H9 (cell line): ENCODE measurements around the gene NME4. TPM values are rescaled to one million over a fixed set of nuclear protein-coding genes. Genes with fewer than 3 reads are reported as not detected.

Experiments used
- DNase-seq: peaks from one replicate; pipeline ENCODE4 v3.0.0-alpha.2; 2017
- H2AFZ ChIP-seq: one replicate; pipeline ENCODE4 v1.6.1; 2013; ENCODE audit warnings: mild to moderate bottlenecking, low read length, control low read depth, moderate library complexity
- H2AK5ac ChIP-seq: 2 replicates; pipeline ENCODE4 v1.6.1; 2013; ENCODE audit warnings: low read length, control low read depth, mixed read lengths; ENCODE audit not compliant: insufficient read length
- H2BK120ac ChIP-seq: one replicate; pipeline ENCODE4 v1.6.1; 2013; ENCODE audit warnings: low read depth, mild to moderate bottlenecking, low read length, control low read depth, inconsistent platforms; ENCODE audit not compliant: poor library complexity, severe bottlenecking
- H2BK12ac ChIP-seq: 2 replicates; pipeline ENCODE4 v1.6.1; 2013; ENCODE audit warnings: low read length, control low read depth, mixed read lengths, low read depth; ENCODE audit not compliant: insufficient read length
- H2BK15ac ChIP-seq: 2 replicates; pipeline ENCODE4 v1.6.1; 2013; ENCODE audit warnings: low read depth, low read length, control low read depth
- H2BK20ac ChIP-seq: one replicate; pipeline ENCODE4 v1.6.1; 2013; ENCODE audit warnings: low read depth, mild to moderate bottlenecking, low read length, control low read depth, inconsistent platforms; ENCODE audit not compliant: poor library complexity, severe bottlenecking
- H2BK5ac ChIP-seq: 2 replicates; pipeline ENCODE4 v1.6.1; 2013; ENCODE audit warnings: low read length, control low read depth, mixed read lengths; ENCODE audit not compliant: insufficient read length
- H3K14ac ChIP-seq: 2 replicates; pipeline ENCODE4 v1.6.1; 2013; ENCODE audit warnings: low read length, control low read depth; ENCODE audit not compliant: insufficient read depth
- H3K18ac ChIP-seq: 2 replicates; pipeline ENCODE4 v1.6.1; 2013; ENCODE audit warnings: low read depth, mild to moderate bottlenecking, mixed read lengths, low read length, control low read depth; ENCODE audit not compliant: insufficient read length
- H3K23ac ChIP-seq: 2 replicates; pipeline ENCODE4 v1.6.1; 2013; ENCODE audit warnings: low read length, control low read depth, mixed read lengths, low read depth; ENCODE audit not compliant: insufficient read length
- H3K23me2 ChIP-seq: 2 replicates; pipeline ENCODE4 v1.6.1; 2013; ENCODE audit warnings: low read depth, mild to moderate bottlenecking, mixed read lengths, low read length, control low read depth; ENCODE audit not compliant: insufficient read length, poor library complexity, severe bottlenecking
- H3K27ac ChIP-seq: 2 replicates; pipeline ENCODE4 v1.5.1; 2013; ENCODE audit warnings: low read length, control low read depth, mixed read lengths, low read depth; ENCODE audit not compliant: insufficient read length
- H3K27me3 ChIP-seq: 2 replicates; pipeline ENCODE4 v1.6.1; 2013; ENCODE audit warnings: low read length, control low read depth, inconsistent platforms; ENCODE audit not compliant: insufficient read depth
- H3K4ac ChIP-seq: 2 replicates; pipeline ENCODE4 v1.6.1; 2013; ENCODE audit warnings: low read depth, mild to moderate bottlenecking, control low read depth, inconsistent platforms, low read length, moderate library complexity
- H3K4me1 ChIP-seq: 2 replicates; pipeline ENCODE4 v1.6.1; 2013; ENCODE audit warnings: low read length, control low read depth, inconsistent platforms; ENCODE audit not compliant: insufficient read depth
- H3K4me2 ChIP-seq: 2 replicates; pipeline ENCODE4 v1.6.1; 2013; ENCODE audit warnings: low read length, control low read depth, mixed read lengths; ENCODE audit not compliant: insufficient read length, insufficient read depth
- H3K56ac ChIP-seq: 2 replicates; pipeline ENCODE4 v1.6.1; 2013; ENCODE audit warnings: low read depth, mild to moderate bottlenecking, mixed read lengths, low read length, control low read depth; ENCODE audit not compliant: insufficient read length
- H3K79me1 ChIP-seq: 2 replicates; pipeline ENCODE4 v1.6.1; 2013; ENCODE audit warnings: low read depth, mild to moderate bottlenecking, moderate library complexity, low read length, control low read depth, inconsistent platforms; ENCODE audit not compliant: insufficient read depth, poor library complexity, severe bottlenecking
- H3K79me2 ChIP-seq: 2 replicates; pipeline ENCODE4 v1.6.1; 2013; ENCODE audit warnings: low read length, control low read depth, inconsistent platforms; ENCODE audit not compliant: insufficient read depth
- H3K9ac ChIP-seq: 2 replicates; pipeline ENCODE4 v1.6.1; 2013; ENCODE audit warnings: low read length, control low read depth, mixed read lengths; ENCODE audit not compliant: insufficient read length; ENCODE audit errors: extremely low read depth
- H3K9me3 ChIP-seq: one replicate; pipeline ENCODE4 v1.6.1; 2013; ENCODE audit warnings: low read depth, low read length, inconsistent platforms; ENCODE audit not compliant: control insufficient read depth
- H3T11ph ChIP-seq: one replicate; pipeline ENCODE4 v1.6.1; 2013; ENCODE audit warnings: mild to moderate bottlenecking, low read length, control low read depth, inconsistent platforms
- H4K20me1 ChIP-seq: one replicate; pipeline ENCODE4 v1.6.1; 2013; ENCODE audit not compliant: control insufficient read depth, insufficient read length, insufficient read depth
- H4K5ac ChIP-seq: 2 replicates; pipeline ENCODE4 v1.6.1; 2013; ENCODE audit warnings: low read depth, mild to moderate bottlenecking, mixed read lengths, low read length, control low read depth; ENCODE audit not compliant: insufficient read length
- H4K8ac ChIP-seq: replicated peaks from 2 replicates; pipeline ENCODE4 v1.6.1; 2013; ENCODE audit warnings: low read length, control low read depth, mixed read lengths, low read depth; ENCODE audit not compliant: insufficient read length
- H4K91ac ChIP-seq: 2 replicates; pipeline ENCODE4 v1.6.1; 2013; ENCODE audit warnings: low read depth, mild to moderate bottlenecking, moderate library complexity, mixed read lengths, low read length, control low read depth; ENCODE audit not compliant: insufficient read length
- H3K27ac Mint-ChIP-seq, 3 experiments: 2 replicates in 2 of 3; 3 replicates in 1 of 3; pipeline ENCODE4 v1.8.0; 2020 to 2021; ENCODE audit warnings: mixed read lengths in 3 of 3, mild to moderate bottlenecking in 1 of 3, moderate library complexity in 1 of 3
- H3K27me3 Mint-ChIP-seq: 2 replicates; pipeline ENCODE4 v1.8.0; 2021; ENCODE audit warnings: low read depth, mild to moderate bottlenecking, moderate library complexity, mixed read lengths
- H3K36me3 Mint-ChIP-seq, 3 experiments: 2 replicates in 2 of 3; 3 replicates in 1 of 3; pipeline ENCODE4 v1.8.0; 2020 to 2021; ENCODE audit warnings: low read depth in 3 of 3, mixed read lengths in 3 of 3; ENCODE audit not compliant: insufficient read depth in 1 of 3
- H3K4me1 Mint-ChIP-seq, 2 experiments: 2 replicates each; pipeline ENCODE4 v1.8.0; 2020; ENCODE audit warnings: mixed read lengths in 2 of 2
- H3K4me3 Mint-ChIP-seq, 2 experiments: 2 replicates in 1 of 2; 3 replicates in 1 of 2; pipeline ENCODE4 v1.8.0; 2020 to 2021; ENCODE audit warnings: mild to moderate bottlenecking in 2 of 2, mixed read lengths in 2 of 2, moderate library complexity in 1 of 2
- H3K9me3 Mint-ChIP-seq, 2 experiments: 2 replicates in 1 of 2; 3 replicates in 1 of 2; pipeline ENCODE4 v1.8.0; 2020; ENCODE audit warnings: mild to moderate bottlenecking in 2 of 2, mixed read lengths in 2 of 2, moderate library complexity in 1 of 2
- CTCF ChIP-seq: fragments of 200-600 bp; sonication (generic); conservative IDR thresholded peaks from 3 replicates; pipeline ENCODE4 v1.8.0; 2021; ENCODE audit warnings: antibody characterized with exemption, mild to moderate bottlenecking
- WGBS: extraction: QIAGEN DNeasy Blood & Tissue Kit; methylation state at CpG from one replicate; pipeline ENCODE4 v1.1.7; 2013; ENCODE audit warnings: missing lambda C conversion rate, low lambda C conversion rate, mixed read lengths; ENCODE audit not compliant: insufficient read length; ENCODE audit errors: extremely low coverage; 5-methylcytosine and 5-hydroxymethylcytosine counted together
- total RNA-seq: library from RNA; stranded (reverse); gene quantifications from 2 replicates; pipeline ENCODE4 v1.2.1, GENCODE V29; 2021

NME4 gene
- total RNA-seq, 1 experiment from 2014 or later = 320 TPM

- Histone ChIP-seq H2AK5ac (no peak overlapping the region), H2BK5ac (no peak overlapping the region), H3K56ac (no peak overlapping the region), H4K8ac (no peak overlapping the region), H3K9me3 (no peaks in the 10 kb centered on the region), H3T11ph (no peak overlapping the region), H3K18ac (no peak overlapping the region), H3K27me3 (no peaks in the 10 kb centered on the region), H2BK120ac (no peak overlapping the region), H3K4me1 (no peaks in the 10 kb centered on the region), H3K23me2 (peaks cover 6% of the 10 kb centered on the region), H3K27ac (no peak overlapping the region), H2AFZ (no peak overlapping the region), H4K5ac (no peak overlapping the region), H3K23ac (no peak overlapping the region), H4K20me1 (no peaks in the 10 kb centered on the region), H3K4me2 (no peak overlapping the region), H3K9ac (no peak overlapping the region), H2BK15ac (no peak overlapping the region), H2BK12ac (no peak overlapping the region), H3K79me1 (no peaks in the 10 kb centered on the region), H2BK20ac (no peak overlapping the region), H3K79me2 (no peaks in the 10 kb centered on the region; the same call in 1 of the 2 replicates), H4K91ac (no peak overlapping the region), H3K14ac (no peak overlapping the region), H3K4ac (no peak overlapping the region)
- Mint-ChIP-seq H3K27me3 (no peaks in the 10 kb centered on the region), H3K36me3 (peaks cover 5 to 44% (median 17%) of the 10 kb centered on the region in 3 experiments), H3K4me1 (peaks cover 7 to 21% of the 10 kb centered on the region in 2 experiments), H3K9me3 (no peaks in the 10 kb centered on the region), H3K4me3 (no peak overlapping the region), H3K27ac (no peak overlapping the region)
- no peak for TF ChIP-seq CTCF
- DNase-seq = no peak
- WGBS = no CpG with 5 or more reads among the region's 26 CpGs
These were observed 20.1 kb upstream of the NME4 start for GRCh38 chr16:376817-377418.
